ENCODE data around the gene WDR76. TPM values are rescaled to one million over a fixed set of nuclear protein-coding genes. Genes with fewer than 3 reads are reported as not detected.

The WDR76 gene
- total RNA-seq, 2 donors from 2014 or later = 6.2 to 6.9 TPM

GRCh38 chr15:43878446-43878845 is 51.6 kb downstream of the WDR76 start:
- no peak for TF ChIP-seq CTCF (IDR thresholded peaks at IDR 0.05)
- no peak for TF ChIP-seq POLR2A (IDR thresholded peaks at IDR 0.05)
- intact Hi-C loops (cut with DNase I) = loop anchor here (10.0 kb wide), 1 partner anchor 186 kb away; no protein-coding TSS in a partner anchor
- H3K27ac ChIP-seq = no peak overlapping the region
- no peak overlapping the region for H3K4me3 ChIP-seq
- H3K9me3 ChIP-seq = no peaks in the 10 kb centered on the region
- DNase-seq = no peak
- no peaks in the 10 kb centered on the region for H3K36me3 ChIP-seq (replicated peaks in 1 of 2; ENCODE audit: insufficient read depth in 1 of 2, low read depth in 2 of 2)
- H3K27me3 ChIP-seq = no peaks in the 10 kb centered on the region
- no peaks in the 10 kb centered on the region for H3K4me1 ChIP-seq
- WGBS, 2 donors = 93 to 94% methylated on average over 2 of the region's 2 CpGs
- no peak for ATAC-seq

- H3K4me1 ChIP-seq = no peaks in the 10 kb centered on the region
- ATAC-seq = no peak
- intact Hi-C loops (cut with DNase I) = loop anchor here (10.0 kb wide), 1 partner anchor 185 kb away; no protein-coding TSS in a partner anchor
These were observed 52.9 kb downstream of the WDR76 start for GRCh38 chr15:43879386-43880355.

GRCh38 chr15:43880406-43881194 is 53.8 kb downstream of the WDR76 start:
- H3K4me3 ChIP-seq = no peak overlapping the region
- no peak overlapping the region for H3K27ac ChIP-seq
- 93 to 95% methylated on average over 5 of the region's 5 CpGs for whole genome bisulfite sequencing, 2 donors
- no peaks in the 10 kb centered on the region for H3K27me3 ChIP-seq
- no peak for DNase-seq
- no peak for ATAC-seq
- no peaks in the 10 kb centered on the region for H3K36me3 ChIP-seq (replicated peaks in 1 of 2; ENCODE audit: insufficient read depth in 1 of 2, low read depth in 2 of 2)
- no peaks in the 10 kb centered on the region for H3K9me3 ChIP-seq
- H3K4me1 ChIP-seq = no peaks in the 10 kb centered on the region
- intact Hi-C loops (cut with DNase I) = no loop called here
- no peak for TF ChIP-seq CTCF (IDR thresholded peaks at IDR 0.05)
- TF ChIP-seq POLR2A (IDR thresholded peaks at IDR 0.05) = no peak

More at GRCh38 chr15:43879386-43880355, 52.9 kb downstream of the WDR76 start:
- no peaks in the 10 kb centered on the region for H3K36me3 ChIP-seq (replicated peaks in 1 of 2; ENCODE audit: insufficient read depth in 1 of 2, low read depth in 2 of 2)
- H3K4me3 ChIP-seq = no peak overlapping the region
- 86 to 88% methylated on average over 15 of the region's 15 CpGs for WGBS, 2 donors
- H3K27me3 ChIP-seq = no peaks in the 10 kb centered on the region
- no peaks in the 10 kb centered on the region for H3K9me3 ChIP-seq
- no peak for DNase-seq
- H3K27ac ChIP-seq = no peak overlapping the region
- no peak for TF ChIP-seq POLR2A (IDR thresholded peaks at IDR 0.05)
- TF ChIP-seq CTCF (IDR thresholded peaks at IDR 0.05) = no peak

- TF ChIP-seq POLR2A (IDR thresholded peaks at IDR 0.05) (no peak), CTCF (IDR thresholded peaks at IDR 0.05) (no peak)
- intact Hi-C loops (cut with DNase I) = no loop called here
- 86 to 89% methylated on average over 4 of the region's 4 CpGs for WGBS, 2 donors
- H3K27me3 ChIP-seq = no peaks in the 10 kb centered on the region
- ATAC-seq = no peak
- no peak for DNase-seq
- no peak overlapping the region for H3K4me3 ChIP-seq
- H3K9me3 ChIP-seq = no peaks in the 10 kb centered on the region
- H3K36me3 ChIP-seq (replicated peaks in 1 of 2; ENCODE audit: insufficient read depth in 1 of 2, low read depth in 2 of 2) = no peaks in the 10 kb centered on the region
- H3K27ac ChIP-seq = no peak overlapping the region
- H3K4me1 ChIP-seq = no peaks in the 10 kb centered on the region
These were observed 54.4 kb downstream of the WDR76 start for GRCh38 chr15:43881245-43881644.
